H1 (cell line): Measurements from ENCODE around the gene NENF. TPM values are rescaled to one million over a fixed set of nuclear protein-coding genes. Genes with fewer than 3 reads are reported as not detected.

Experiments used
- CREB1 ChIP-seq: IDR thresholded peaks from 2 replicates; pipeline ENCODE4 v1.6.1; 2012; ENCODE audit warnings: inconsistent platforms
- FOSL1 ChIP-seq: IDR thresholded peaks from 2 replicates; pipeline ENCODE4 v1.6.1; 2011; ENCODE audit warnings: mild to moderate bottlenecking, low read depth, low read length, moderate library complexity; ENCODE audit not compliant: insufficient read depth
- NRF1 ChIP-seq: IDR thresholded peaks from 2 replicates; pipeline ENCODE4 v1.6.1; 2011; ENCODE audit warnings: mild to moderate bottlenecking, low read depth, low read length, improper control_type of control experiment
- POU5F1 ChIP-seq: IDR thresholded peaks from 2 replicates; pipeline ENCODE4 v1.6.1; 2011; ENCODE audit warnings: low read depth, mild to moderate bottlenecking, low read length, moderate library complexity
- polyA plus RNA-seq, 7 experiments: library from polyadenylated mRNA; depleted of rRNA in 3 of 7; stranded (reverse) in 5 of 7; unstranded in 2 of 7; fragments of >200 nt in 5 of 7; fragments of 200-250 nt in 2 of 7; gene quantifications; 1 replicate in 5 of 7; 2 replicates in 1 of 7; 4 replicates in 1 of 7; pipeline versions ENCODE4 v1.2.1 to v1.2.3, GENCODE V29; 2011 to 2013; ENCODE audit warnings: missing spikeins in 2 of 7, mixed read lengths in 2 of 7
- total RNA-seq: library from RNA; stranded (reverse); fragmentation: NEBNext Ultra II Directional; extraction: Animal tissue kit (Norgen Biotek cat#: 25700); gene quantifications from 2 replicates; pipeline ENCODE4 v1.2.1, GENCODE V29; 2021

NENF gene
- total and polyA plus RNA-seq, 2 of the 8 experiments (the other 6 are each of a cell fraction or from before 2014, with no cell fraction given), result 27.0 to 28.0 TPM

DNA sequence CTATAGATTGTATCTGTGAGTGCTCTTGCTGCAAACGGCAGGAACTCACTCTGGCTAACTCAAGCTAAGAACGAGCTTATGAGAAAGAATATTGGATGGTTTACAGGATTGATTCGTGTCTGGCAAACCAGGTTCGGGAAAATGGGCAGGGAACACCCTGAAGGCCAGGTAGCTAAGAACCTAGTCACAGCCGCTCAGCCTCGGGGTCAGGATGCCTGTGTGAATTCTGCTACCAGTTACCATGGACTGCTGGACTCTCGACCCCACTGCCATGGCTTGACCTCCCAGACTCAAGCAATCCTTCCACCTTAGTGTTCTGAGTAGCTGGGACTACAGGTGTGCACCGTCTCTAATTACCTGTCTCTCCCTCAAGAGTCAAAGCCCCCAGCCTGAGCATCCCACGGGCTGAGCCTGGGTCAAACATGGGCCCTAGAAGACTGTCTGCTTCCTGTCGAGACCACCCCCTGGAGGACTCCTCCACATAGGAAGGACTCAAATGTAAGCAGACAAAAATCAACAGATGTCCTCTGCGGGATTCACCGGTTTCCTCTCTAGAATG is 45.8 kb downstream of the NENF start (continued):
- TF ChIP-seq NRF1 (no peak), CREB1 (no peak), POU5F1 (no peak), FOSL1 (no peak)
